Measurements from ENCODE around the gene EIF4H.

The EIF4H gene

GRCh38 chr7:74197449-74198124, 23.4 kb downstream of the EIF4H start:
- TF ChIP-seq CTCF (IDR thresholded peaks at IDR 0.05) = no peak

GRCh38 chr7:74199551-74200355, 25.6 kb downstream of the EIF4H start:
- TF ChIP-seq CTCF (IDR thresholded peaks at IDR 0.05) = no peak

GRCh38 chr7:74202841-74203556, 28.8 kb downstream of the EIF4H start:
- peak; percentile 36; the same call in 1 of the 2 replicates for TF ChIP-seq CTCF (IDR thresholded peaks at IDR 0.05)

- no peak for TF ChIP-seq CTCF (IDR thresholded peaks at IDR 0.05)
These were observed 29.9 kb downstream of the EIF4H start for GRCh38 chr7:74203956-74204618.

GRCh38 chr7:74206589-74207120, 32.5 kb downstream of the EIF4H start:
- TF ChIP-seq CTCF (IDR thresholded peaks at IDR 0.05) = peak; percentile 93

GRCh38 chr7:74207586-74207985, 33.4 kb downstream of the EIF4H start:
- TF ChIP-seq CTCF (IDR thresholded peaks at IDR 0.05) = no peak

GRCh38 chr7:74212661-74213060, 38.5 kb downstream of the EIF4H start:
- no peak for TF ChIP-seq CTCF (IDR thresholded peaks at IDR 0.05)
